IPS-NIHi7 (cell line): ENCODE data around the gene RNU1-3.
"Not testable (repeated sequence)": the region's sequence is repeated elsewhere in the genome, so short reads cannot be mapped to it uniquely, and the experiment has no call there.

Experiments used
- DNase-seq: peaks from one replicate; pipeline ENCODE4 v3.0.0; 2012; ENCODE audit warnings: mixed read lengths; ENCODE audit errors: extremely low spot score

Gene RNU1-3

DNA sequence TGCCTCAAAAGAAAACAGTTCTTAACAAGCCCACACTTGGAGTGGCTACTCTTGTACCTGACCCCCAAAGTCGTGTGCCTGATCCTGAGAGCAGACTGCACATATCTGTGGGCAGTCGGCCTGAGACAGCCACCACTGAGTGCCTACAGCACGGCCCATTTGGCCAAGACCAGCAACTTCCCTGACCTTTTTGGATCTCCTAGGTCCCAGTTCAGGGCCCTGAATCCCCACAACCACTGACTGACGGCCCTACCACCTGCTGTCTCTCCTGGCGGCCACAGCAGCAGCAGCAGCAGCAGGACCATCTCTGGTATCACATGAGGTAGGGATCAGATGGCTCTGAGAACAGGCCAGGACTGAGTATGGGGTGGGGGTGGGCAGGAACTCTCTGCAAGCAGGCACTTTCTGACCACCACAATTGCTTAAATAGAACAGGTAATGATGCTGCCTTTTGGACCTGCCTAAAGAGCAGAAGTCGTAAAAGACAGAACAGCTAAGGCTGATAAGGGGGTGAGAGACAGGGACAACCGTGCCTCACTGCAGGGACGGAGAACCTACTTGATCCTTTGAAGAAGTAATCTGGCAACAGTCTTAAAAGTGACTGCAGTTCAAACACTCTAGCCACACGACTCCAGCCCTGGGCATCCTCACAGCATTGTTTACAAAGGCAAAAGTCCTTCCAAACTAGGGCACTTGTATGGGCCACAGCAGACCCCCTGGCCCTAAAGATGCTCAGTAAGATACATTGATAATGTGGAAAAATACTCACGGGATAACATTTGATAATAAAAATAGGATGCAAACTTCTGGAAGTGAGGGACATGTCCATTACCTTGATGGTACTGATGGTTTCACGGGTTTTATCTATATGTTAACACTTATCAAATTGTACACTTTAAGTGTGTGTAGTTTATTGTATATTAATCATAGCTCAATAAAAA, 27.4 kb downstream of the RNU1-3 start:
- DNase-seq = not testable (repeated sequence)

DNA sequence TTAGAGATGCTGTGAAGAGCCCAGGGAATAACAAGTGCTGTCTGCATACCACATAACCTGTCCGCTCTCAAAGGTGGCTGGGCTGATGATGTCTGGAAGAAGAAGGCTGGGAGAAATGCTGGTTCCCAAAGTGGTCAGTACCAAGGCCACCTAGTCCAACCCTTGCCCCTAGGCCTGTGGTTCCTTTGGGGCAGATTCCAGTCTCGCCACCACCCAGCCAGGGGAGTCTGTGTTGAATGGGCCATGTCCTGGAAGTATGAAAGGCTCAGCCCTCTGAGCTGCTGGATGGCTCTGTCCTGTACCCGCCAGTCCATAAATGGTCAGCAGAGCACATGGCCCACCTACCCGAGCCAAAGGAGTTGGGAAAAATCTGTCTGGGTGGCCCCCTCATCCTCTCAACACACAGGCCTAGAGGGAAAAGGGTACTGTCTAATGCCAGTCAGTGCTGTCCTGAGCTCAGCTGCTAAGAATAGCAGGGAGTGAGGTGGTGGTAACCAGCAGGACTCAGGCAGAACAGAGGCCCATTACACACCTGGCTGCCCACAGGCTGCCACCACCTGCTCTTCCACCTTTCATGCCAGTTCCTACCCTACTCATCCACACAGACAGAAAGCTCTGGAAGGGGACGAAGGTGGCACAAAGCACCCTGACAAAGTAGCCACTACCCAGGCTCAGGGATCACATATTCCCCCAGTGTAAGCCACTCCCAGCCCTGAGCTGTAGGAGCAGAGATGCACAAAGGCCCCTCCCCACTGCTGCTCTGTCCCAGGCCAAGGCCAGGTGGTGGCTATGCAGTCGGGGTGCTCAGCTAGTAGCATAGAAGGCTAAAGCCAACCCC, 28.6 kb downstream of the RNU1-3 start:
- not testable (repeated sequence) for DNase-seq

DNA sequence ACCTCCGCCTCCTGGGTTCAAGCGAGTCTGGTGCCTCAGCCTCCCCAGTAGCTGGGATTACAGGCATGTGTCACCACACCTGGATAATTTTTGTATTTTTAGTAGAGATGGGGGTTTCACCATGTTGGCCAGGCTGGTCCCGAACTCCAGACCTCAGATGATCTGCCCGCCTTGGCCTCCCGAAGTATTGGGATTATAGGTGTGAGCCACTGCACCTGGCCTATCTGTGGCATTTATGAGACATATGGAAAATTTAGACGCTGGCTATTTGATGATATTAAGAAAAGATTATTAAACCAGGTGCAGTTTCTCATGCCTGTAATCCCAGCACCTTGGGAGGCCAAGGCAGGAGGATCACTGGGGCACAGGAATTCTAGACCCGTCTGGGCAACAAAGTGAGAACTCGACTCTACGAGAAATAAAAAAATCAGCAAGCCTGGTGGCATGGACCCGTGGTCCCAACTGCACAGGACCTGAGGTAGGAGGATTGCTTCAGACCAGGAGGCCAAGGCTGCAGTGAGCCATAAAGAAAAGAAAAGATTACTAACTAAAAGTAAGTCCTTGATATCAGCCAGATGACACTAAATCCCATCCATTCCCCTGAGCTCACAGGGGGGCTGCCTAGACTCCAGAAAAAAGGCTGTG, 30.1 kb downstream of the RNU1-3 start:
- not testable (repeated sequence) for DNase-seq

DNA sequence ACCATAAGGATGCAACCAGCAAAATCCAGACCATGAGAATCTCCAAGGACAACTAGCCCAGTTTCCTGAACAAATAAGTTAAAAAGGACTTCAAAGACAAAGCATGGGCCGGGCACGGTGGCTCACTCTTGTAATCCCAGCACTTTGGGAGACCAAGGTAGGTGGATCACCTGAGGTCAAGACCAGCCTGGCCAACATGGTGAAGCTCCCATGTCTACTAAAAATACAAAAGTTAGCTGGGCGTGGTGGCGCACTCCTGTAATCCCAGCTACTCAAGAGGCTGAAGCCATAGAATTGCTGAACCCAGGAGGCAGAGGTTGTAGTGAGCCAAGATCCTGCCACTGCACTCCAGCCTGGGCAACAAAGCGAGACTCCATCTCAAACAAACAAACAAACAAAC, 30.8 kb downstream of the RNU1-3 start:
- not testable (repeated sequence) for DNase-seq

DNA sequence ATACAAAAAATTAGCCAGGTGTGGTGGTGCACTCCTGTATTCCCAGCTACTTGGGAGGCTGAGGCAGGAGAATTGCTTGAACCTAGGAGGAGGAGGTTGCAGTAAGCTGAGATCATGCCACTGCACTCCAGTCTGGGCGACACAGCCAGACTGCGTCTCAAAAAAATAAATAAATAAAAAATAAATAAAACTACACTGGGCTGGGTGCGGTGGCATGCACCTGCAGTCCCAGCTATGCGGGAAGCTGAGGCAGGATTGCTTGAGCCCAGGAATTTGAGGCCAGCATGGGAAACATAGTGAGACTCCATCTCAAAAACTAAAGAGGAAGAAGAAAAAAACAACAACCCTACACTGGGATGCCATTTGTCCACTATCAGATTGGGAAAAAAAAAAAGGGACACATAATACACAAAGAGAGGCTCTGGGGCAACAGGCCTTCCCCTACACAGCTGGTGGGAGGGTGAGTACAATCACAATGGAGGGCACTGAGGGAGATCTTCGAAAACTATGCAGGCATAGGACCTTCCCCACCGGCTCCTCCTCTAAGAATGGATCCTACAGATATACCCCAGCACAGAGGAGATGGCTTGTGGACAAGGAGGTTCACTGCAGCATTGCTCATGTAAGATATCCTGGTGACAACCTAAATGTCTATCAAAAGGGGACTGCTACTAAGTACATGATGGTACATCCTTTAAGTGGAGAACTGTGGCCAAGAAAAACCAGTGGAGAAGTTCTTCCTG, 33.0 kb downstream of the RNU1-3 start:
- DNase-seq = not testable (repeated sequence)

DNA sequence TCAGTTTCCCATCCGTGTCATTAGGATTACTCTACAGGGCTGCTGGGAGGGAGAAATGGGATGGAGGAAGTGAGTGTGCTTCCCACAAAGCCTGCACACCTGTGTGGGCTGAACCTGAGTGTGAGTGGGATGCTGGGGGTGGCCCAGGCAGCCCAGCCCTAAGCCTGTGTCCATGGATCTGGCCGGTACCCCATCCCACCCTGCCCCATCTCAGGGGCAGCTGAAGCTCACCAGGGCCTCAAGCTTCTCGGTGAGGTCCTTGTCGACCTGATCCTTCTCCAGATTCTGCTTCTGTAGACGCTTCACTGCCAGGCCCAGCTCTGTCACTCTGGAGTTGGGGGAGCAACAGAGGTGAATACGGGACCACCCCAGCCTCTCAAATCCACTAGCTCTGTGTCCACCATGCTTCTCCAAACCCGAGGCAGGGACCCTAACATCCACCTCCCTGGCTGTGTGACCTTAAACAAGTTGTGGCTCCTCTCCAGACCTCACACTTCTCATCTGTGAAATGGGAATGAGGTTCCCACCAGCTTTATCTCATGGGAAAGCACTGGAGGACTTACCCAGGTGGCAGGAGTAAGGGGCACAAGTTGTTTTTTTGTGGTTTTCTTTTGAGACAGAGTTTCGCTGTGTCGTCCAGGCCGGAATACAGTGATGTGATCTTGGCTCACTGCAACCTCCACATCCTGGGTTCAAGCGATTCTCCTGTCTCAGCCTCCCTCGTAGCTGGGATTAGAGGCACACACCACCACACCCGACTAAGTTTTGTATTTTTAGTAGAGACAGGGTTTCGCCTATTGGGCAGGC, 34.5 kb downstream of the RNU1-3 start:
- not testable (repeated sequence) for DNase-seq

DNA sequence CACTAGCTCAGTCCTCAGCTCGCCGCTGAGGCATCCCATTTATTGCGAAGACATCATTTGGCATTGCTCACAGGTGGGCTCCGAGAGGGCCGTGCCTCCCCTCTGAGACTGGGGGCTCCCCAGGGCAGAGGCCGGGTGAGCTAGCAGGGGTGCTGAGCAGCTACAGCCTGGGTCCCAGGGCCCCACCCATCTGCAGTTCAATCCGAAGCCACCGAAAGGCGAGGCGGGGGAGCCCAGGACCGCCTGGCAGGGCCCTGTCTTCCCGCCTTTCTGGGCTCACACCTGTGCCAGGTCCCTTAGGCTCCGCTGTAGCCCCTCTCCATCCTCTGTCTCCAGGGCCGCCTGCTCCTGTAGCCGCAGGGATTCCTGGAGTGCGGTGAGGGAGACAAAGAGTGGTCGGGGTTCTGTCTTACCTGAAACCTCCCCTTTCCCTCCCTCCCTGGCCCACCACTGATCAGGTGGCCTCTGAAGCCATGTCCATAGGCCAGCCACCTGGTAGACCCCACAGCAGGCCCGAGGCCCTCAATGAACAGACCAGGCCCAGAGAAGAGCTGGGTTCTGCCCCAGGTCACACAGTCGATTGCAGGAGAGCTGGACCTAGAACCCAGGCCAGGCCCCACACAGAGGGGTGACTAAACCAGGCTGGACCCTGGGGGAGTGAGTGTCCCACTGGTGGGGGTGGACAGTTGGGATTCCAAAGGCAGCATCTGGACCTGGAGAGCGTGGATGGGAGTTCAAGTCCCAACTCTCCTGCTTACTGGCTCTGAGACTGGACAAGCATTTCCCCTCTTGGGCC, 35.3 kb downstream of the RNU1-3 start:
- DNase-seq = no peak

DNA sequence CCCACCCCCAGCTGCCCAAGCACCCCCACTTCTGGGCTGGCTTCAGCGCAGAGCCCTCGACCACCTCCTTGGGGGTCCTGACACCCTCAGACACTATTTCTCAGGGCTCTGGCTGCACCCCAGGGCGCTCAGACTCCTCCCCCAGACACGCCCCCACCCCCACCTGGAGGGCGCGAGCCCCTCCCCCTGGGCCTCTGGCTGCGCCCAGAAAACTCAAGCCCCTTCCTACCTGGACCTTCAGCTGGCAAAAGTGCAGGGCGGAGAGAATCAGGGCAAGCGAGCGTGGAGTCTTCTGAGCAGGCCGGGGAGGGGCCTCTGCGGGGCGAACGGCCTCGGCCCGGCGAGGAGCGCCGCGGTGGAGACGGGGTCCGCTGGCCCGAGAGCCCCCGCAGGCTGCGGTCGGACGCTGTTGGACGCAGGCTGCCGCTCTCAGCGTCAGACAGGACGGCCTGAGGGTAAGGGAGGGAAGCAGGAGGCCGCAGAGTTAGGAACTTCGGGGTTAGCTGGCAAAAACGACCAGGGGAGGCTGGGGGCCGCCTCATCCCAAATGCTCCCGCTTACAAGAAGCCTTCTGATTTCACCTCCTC, 36.0 kb downstream of the RNU1-3 start:
- no peak for DNase-seq

DNA sequence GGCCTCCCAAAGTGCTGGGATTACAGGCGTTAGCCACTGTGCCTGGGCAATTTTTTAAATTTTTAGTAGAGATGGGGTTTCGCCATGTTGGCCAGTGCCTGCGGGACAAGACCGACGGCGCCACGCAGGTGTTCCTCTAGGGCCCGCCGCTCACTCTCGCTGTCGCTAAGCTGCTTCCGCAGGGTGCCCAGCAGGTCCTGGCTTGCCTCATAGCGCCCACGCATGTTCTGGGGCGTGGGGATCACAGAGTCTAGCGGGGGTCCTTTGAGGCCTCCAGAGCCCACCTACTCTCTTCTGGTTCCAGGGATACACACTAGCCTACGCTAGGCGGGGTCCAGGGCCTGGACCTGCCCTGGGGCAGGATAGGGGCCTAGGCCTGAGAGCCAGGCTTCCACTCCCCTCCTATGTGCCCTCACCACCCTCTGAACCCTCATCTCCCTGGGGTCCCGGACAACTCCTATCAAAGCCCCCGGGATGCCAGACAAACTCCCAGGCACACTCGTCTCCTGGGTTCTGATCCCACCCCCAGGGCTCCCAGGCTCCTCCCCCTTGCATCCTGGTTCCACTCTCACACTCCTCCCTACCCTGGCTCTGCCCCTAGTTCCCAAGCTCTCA, 36.7 kb downstream of the RNU1-3 start:
- not testable (repeated sequence) for DNase-seq

DNA sequence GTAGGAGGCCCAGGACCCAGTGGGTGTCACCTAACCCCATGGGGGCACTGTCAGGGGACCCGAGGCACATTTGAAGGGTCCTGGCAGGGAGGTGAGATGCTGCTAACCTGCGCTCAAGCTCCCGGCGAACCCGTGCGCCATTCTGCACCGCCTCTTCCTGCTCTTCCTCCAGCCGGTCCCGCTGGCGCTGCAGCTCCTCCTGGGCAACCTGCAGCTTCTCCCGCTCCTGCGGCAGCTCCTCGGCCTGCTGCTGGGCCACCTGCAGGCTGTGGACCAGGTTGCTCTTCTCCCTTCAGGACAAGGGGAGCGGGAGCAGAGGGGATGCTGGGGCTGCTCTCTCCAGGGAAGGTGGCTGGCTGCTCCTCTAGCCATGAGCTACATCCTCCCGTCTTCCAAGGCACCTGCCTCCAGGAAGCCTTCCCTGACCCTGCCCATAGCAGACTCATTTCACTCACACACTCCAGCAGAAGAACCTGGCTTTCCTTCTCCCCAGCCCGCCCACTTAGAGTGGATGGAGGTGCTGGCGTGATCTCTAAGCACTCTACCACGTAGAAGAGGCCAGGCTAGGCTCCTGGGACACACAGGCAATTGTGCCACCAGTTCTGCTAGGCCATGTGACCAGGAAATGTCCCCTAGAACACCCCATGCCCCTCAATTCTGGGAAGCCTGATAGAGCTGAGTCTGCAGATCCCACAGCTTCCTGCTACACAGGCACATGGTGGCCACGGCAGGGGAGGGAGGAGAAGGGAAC, 38.2 kb downstream of the RNU1-3 start:
- DNase-seq = no peak

DNA sequence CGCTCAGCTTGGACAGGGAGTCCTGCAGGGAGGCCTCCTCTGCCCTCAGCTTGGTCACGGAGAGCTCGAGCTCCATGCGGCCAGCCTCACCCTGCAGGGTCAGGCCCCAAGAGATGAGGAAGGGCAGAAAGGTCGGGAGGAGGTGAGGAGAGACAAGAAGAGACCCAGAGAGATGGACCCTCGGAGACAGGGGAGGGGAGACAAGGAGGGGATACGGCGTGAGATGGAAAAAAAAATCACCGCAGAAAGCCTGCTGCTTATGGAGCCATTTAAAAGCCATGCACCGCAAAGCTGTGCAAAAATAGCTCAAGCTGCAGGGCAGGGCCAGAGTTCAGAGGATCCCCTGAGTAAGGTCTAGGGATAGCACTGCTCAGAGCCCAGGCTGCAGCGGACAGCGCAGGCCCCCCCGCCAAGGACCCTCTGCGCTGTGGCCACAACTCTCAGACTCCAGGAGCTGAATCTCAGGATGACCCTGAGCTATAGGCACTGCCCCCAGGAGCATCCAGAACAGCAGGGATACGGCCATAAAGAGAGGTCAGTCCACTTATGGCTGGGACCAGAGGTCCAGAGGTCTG, 40.3 kb downstream of the RNU1-3 start:
- not testable (repeated sequence) for DNase-seq

DNA sequence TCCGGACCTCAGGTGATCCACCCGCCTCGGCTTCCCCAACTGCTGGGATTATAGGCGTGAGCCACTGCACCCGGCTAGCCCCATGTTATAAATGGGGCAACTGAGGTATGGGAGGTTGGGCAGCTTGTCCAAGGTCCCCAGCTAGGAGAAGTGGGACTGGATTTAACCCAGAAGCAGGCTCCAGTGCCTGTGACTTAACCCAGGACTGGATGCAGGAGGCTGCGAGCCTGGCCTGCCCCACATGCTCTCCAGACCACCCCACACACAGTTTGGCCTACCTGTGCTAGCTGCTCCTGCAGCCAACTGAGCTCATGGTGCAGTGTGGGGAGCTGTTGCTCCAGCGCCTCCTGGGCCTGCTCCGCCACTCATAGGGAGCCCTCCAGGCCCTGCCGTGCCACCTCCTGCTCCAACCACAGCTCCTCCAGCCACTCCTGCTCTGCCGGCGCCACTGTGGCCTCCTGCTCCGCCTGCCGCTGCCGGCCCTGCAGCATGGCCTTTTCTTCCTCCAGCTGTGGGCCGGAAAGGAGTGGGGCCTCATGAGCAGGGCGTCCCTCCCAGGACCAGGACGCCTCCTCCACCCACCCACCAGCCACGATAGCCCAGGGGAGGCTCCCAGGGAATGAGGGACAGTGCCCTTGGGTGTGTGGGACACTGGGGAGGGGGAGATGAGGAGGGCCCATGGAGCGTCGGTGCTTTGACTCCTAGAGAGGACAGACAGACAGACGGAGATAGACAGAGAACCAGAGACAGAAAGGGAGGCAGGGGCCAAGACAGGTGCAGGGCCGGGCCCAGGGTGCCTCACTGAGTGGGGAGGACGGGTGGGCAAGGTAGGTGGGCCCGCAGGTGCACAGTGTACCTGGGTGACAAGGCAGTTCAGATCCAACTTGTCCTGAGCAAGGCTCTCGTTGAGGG, 41.0 kb downstream of the RNU1-3 start:
- DNase-seq = no peak

DNA sequence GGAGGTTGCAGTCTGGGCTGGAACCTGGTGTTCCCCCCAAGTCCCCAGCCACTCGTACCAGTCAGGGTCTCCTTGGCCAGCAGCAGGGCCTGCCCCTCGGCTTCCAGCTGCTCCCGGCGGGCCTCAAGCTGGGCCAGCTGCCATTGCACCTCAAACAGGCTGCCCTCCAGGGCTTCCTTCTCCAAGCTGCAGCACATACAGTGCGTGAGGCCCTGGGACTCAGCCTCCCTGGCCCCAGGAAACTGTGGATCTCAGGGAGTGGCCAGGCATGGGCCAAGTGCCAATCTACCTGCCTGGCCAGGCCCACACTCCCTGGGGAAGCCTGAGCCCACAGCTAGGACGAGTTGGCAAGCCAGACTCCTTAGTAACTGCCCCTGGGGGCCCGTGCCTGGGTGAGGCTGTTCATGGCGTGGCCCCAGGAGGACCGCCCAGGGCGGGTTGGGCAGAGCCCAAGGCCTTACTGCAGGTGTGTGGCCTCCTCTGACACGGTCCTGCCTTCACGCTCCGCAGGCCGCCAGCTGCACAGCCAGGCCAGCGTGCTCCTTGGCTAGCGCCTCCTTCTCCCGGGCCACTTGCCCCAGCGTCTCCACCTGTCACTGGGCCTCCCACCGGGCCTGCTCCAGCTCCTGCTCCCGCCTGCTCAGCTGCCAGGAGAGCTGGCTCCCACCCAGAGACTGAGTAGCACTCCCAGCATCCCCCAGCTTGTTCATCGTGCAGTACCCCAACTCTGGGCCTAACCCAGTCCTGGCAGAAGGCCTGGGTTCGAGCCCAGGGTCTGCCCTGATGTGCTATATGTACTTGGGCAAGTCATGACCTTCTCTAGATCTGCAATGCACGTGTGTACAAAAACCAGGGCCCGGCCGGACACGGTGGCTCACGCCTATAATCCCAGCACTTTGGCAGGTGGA, 42.7 kb downstream of the RNU1-3 start:
- DNase-seq = not testable (repeated sequence)

DNA sequence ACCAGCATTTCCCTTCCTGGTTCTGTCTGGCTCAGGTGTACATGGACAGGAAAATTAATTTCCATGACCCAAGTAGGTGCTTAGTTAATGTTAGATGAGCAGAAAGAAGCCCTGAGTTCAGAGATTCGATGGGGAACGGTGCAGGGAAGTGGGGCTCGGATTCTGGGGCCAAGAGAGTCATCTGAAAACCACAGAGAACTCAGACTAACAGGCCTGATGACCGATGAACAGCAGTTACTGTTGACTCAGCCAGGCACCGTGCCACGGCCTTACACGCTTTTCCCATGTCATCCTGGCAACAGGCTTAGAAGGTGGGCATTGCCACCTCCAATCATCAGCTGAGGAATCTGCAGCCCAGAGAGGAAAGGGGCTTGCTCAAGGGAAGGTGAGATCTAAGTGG, 43.4 kb downstream of the RNU1-3 start:
- DNase-seq = not testable (repeated sequence)

DNA sequence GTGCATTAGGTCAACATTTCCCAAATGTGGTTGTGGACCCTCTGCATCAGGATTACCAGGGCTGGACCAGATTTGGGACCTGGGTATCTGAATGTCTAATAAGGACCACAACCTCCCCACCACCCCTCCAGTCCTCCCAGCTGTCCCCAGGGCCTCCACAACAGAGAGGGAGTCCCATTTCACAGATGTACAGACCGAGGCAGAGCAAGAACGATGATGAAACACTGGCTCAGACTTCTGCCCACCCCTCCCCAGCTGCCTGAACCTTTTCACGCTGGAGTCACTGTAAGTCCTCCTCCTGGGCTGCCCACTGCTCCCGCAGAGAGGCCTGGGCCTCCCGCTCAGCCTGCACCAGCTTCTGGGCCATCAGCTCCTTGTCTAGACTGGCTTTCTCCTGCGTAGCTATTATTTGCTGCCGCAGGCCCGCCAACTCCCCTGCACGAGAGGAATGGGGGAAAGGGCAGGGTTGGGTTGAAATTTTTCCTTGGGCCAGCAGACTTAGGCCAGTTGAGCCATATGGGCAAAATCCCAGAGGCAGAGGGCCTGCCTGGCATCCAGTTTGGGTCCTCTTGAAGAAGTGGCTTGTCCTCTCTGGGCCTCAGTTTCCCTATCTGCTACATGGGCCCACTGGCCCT, 45.0 kb downstream of the RNU1-3 start:
- DNase-seq = not testable (repeated sequence)
